Stomach (tissue), 4 donors: ENCODE data around the gene C3orf22.

Experiments used
- POLR2A ChIP-seq, 4 donors: fragments of 450-650 bp; IDR thresholded peaks; one replicate each; pipeline ENCODE4 v1.6.1; 2016; ENCODE audit warnings: antibody characterized with exemption in 4 of 4, control low read depth in 2 of 4, mild to moderate bottlenecking in 1 of 4, moderate library complexity in 1 of 4
- TF ChIP-seq, protein P1 (sequence below), 7 experiments: fragments of 450-650 bp in 4 of 7; fragments of 200-600 bp in 3 of 7; sonication (generic) in 3 of 7; IDR thresholded peaks; one replicate each; pipeline ENCODE4 v1.5.1; 2016 to 2019; ENCODE audit warnings: antibody characterized with exemption in 7 of 7, control low read depth in 2 of 7, mild to moderate bottlenecking in 1 of 7

DNA sequence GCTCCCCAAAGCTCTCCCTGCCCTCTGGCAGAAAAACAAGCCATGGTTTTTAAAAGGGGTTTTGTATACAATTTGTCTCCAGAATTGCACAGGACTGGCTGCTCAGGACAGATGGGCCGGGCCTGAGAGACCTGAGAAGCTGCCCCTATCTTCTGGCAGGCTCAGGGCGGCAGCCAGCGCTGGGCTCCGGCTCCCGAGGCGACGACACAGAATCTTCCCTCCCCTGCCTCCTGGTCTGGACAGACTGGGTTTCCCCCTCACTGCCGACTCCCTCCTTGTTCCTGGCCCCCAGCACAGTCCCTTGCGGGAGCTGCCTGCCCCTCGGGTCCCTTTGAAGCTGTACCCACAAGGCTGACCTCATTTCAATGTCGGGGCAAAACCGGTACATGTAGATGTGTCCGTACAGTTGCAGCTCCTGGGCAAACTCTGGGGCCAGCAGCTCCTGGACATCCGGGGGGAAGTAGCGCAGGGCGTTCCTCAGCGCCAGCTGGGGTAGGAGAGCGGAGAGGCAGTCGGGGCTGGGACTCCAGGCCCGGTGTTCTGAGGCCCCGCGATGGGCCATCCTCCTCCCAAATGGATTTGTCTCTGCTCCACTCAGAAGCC is 48.3 kb downstream of the C3orf22 start:
- TF ChIP-seq POLR2A (IDR thresholded peaks at IDR 0.05), result no peak
- TF ChIP-seq, protein P1, sequence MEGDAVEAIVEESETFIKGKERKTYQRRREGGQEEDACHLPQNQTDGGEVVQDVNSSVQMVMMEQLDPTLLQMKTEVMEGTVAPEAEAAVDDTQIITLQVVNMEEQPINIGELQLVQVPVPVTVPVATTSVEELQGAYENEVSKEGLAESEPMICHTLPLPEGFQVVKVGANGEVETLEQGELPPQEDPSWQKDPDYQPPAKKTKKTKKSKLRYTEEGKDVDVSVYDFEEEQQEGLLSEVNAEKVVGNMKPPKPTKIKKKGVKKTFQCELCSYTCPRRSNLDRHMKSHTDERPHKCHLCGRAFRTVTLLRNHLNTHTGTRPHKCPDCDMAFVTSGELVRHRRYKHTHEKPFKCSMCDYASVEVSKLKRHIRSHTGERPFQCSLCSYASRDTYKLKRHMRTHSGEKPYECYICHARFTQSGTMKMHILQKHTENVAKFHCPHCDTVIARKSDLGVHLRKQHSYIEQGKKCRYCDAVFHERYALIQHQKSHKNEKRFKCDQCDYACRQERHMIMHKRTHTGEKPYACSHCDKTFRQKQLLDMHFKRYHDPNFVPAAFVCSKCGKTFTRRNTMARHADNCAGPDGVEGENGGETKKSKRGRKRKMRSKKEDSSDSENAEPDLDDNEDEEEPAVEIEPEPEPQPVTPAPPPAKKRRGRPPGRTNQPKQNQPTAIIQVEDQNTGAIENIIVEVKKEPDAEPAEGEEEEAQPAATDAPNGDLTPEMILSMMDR (IDR thresholded peaks at IDR 0.05), result no peak
